ENCODE results near the gene ANKRD33B.
"Not testable (repeated sequence)": the region's sequence is repeated elsewhere in the genome, so short reads cannot be mapped to it uniquely, and the experiment has no call there.

The ANKRD33B gene

GRCh38 chr5:10595293-10595671 is 31.4 kb downstream of the ANKRD33B start:
- DNase-seq: no peak

GRCh38 chr5:10595672-10596309 is 31.9 kb downstream of the ANKRD33B start:
- peak in 1 of 2 donors; percentile 18 for DNase-seq

GRCh38 chr5:10596310-10596703 is 32.4 kb downstream of the ANKRD33B start:
- DNase-seq: no peak

- DNase-seq: no peak
Measured at GRCh38 chr5:10596886-10597451, 33.1 kb downstream of the ANKRD33B start.

- DNase-seq: no peak
Measured at GRCh38 chr5:10599113-10599512, 35.2 kb downstream of the ANKRD33B start.

- no peak for DNase-seq
Measured at GRCh38 chr5:10599862-10600284, 36.0 kb downstream of the ANKRD33B start.

GRCh38 chr5:10600626-10601245 is 36.9 kb downstream of the ANKRD33B start:
- no peak for DNase-seq

- no peak for DNase-seq
Measured at GRCh38 chr5:10601246-10602030, 37.6 kb downstream of the ANKRD33B start.

- DNase-seq: no peak
Measured at GRCh38 chr5:10602031-10602806, 38.3 kb downstream of the ANKRD33B start.

GRCh38 chr5:10604975-10605374 is 41.1 kb downstream of the ANKRD33B start:
- DNase-seq: no peak

- not testable (repeated sequence) for DNase-seq
Measured at GRCh38 chr5:10606632-10607022, 42.8 kb downstream of the ANKRD33B start.

- DNase-seq: peak in 1 of 2 donors; percentile 71
Measured at GRCh38 chr5:10607023-10607665, 43.3 kb downstream of the ANKRD33B start.

GRCh38 chr5:10607666-10608073 is 43.8 kb downstream of the ANKRD33B start:
- peak in 1 of 2 donors; percentile 45 for DNase-seq

- not testable (repeated sequence) for DNase-seq
Measured at GRCh38 chr5:10608081-10608480, 44.2 kb downstream of the ANKRD33B start.

- DNase-seq: no peak
Measured at GRCh38 chr5:10610058-10610457, 46.2 kb downstream of the ANKRD33B start.

- no peak for DNase-seq
Measured at GRCh38 chr5:10611290-10611689, 47.4 kb downstream of the ANKRD33B start.

GRCh38 chr5:10612251-10612650 is 48.4 kb downstream of the ANKRD33B start:
- no peak for DNase-seq

- no peak for DNase-seq
Measured at GRCh38 chr5:10615693-10616092, 51.8 kb downstream of the ANKRD33B start.

GRCh38 chr5:10617103-10617502 is 53.2 kb downstream of the ANKRD33B start:
- no peak for DNase-seq

- DNase-seq: no peak
Measured at GRCh38 chr5:10618311-10618710, 54.4 kb downstream of the ANKRD33B start.

GRCh38 chr5:10619649-10620048 is 55.8 kb downstream of the ANKRD33B start:
- DNase-seq: no peak

GRCh38 chr5:10620346-10620745 is 56.5 kb downstream of the ANKRD33B start:
- no peak for DNase-seq
